ENCODE results near the gene DYSF. TPM values are rescaled to one million over a fixed set of nuclear protein-coding genes. Genes with fewer than 3 reads are reported as not detected.

DYSF gene
- total RNA-seq, 1 donor from 2014 or later = 112 TPM

DNA sequence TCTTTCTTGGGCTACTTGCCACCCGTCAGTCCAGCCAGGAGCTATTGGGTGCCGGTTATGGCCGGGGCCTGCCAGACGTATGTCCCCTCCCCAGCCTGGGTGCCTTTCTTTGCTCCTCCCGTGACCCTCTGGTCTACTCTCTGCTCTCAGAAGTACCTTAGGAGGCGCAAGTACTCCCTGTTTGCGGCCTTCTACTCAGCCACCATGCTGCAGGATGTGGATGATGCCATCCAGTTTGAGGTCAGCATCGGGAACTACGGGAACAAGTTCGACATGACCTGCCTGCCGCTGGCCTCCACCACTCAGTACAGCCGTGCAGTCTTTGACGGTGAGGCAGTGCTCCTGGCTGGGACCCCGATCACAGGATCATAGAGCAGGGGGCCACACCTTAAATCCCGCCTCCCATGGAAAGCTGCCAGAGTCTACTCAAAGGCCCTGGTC is 99.5 kb downstream of the DYSF start:
- TF ChIP-seq CTCF (IDR thresholded peaks at IDR 0.05) = no peak
- Mint-ChIP-seq H3K4me3 (ENCODE audit: unreplicated experiment) (no peak overlapping the region), H3K9me3 (ENCODE audit: low read depth) (no peaks in the 10 kb centered on the region), H3K27me3 (ENCODE audit: low read depth) (no peaks in the 10 kb centered on the region), H3K27ac (ENCODE audit: unreplicated experiment) (no peak overlapping the region), H3K36me3 (ENCODE audit: low read depth) (peaks cover 24% of the 10 kb centered on the region), H3K4me1 (ENCODE audit: low read depth) (peaks cover 6% of the 10 kb centered on the region)
- peak; percentile 66 for DNase-seq (ENCODE audit: low spot score)

- Mint-ChIP-seq H3K36me3 (ENCODE audit: low read depth) (peaks cover 23% of the 10 kb centered on the region), H3K4me3 (ENCODE audit: unreplicated experiment) (no peak overlapping the region), H3K4me1 (ENCODE audit: low read depth) (peaks cover 18% of the 10 kb centered on the region), H3K27me3 (ENCODE audit: low read depth) (no peaks in the 10 kb centered on the region), H3K27ac (ENCODE audit: unreplicated experiment) (no peak overlapping the region), H3K9me3 (ENCODE audit: low read depth) (no peaks in the 10 kb centered on the region)
- no peak for TF ChIP-seq CTCF (IDR thresholded peaks at IDR 0.05)
- DNase-seq (ENCODE audit: low spot score) = peak; percentile 52
These were observed 100.8 kb downstream of the DYSF start for GRCh38 chr2:71554028-71554705.

- Mint-ChIP-seq H3K27ac (ENCODE audit: unreplicated experiment) (no peak overlapping the region), H3K4me1 (ENCODE audit: low read depth) (peaks cover 20% of the 10 kb centered on the region), H3K27me3 (ENCODE audit: low read depth) (no peaks in the 10 kb centered on the region), H3K4me3 (ENCODE audit: unreplicated experiment) (no peak overlapping the region), H3K36me3 (ENCODE audit: low read depth) (peaks cover 26% of the 10 kb centered on the region), H3K9me3 (ENCODE audit: low read depth) (no peaks in the 10 kb centered on the region)
- TF ChIP-seq CTCF (IDR thresholded peaks at IDR 0.05) = no peak
- DNase-seq (ENCODE audit: low spot score) = no peak
These were observed 101.3 kb downstream of the DYSF start for GRCh38 chr2:71554706-71555056.

- Mint-ChIP-seq H3K4me3 (ENCODE audit: unreplicated experiment) (no peak overlapping the region), H3K27me3 (ENCODE audit: low read depth) (no peaks in the 10 kb centered on the region), H3K36me3 (ENCODE audit: low read depth) (peaks cover 26% of the 10 kb centered on the region), H3K27ac (ENCODE audit: unreplicated experiment) (no peak overlapping the region), H3K9me3 (ENCODE audit: low read depth) (no peaks in the 10 kb centered on the region), H3K4me1 (ENCODE audit: low read depth) (peaks cover 20% of the 10 kb centered on the region)
- TF ChIP-seq CTCF (IDR thresholded peaks at IDR 0.05) = no peak
- DNase-seq (ENCODE audit: low spot score) = peak; percentile 88
These were observed 102.6 kb downstream of the DYSF start for GRCh38 chr2:71555798-71556454.

GRCh38 chr2:71556692-71557250 is 103.4 kb downstream of the DYSF start:
- H3K36me3 Mint-ChIP-seq (ENCODE audit: low read depth) = peaks cover 27% of the 10 kb centered on the region
- no peak for TF ChIP-seq CTCF (IDR thresholded peaks at IDR 0.05)
- DNase-seq (ENCODE audit: low spot score) = peak; percentile 27
- H3K4me1 Mint-ChIP-seq (ENCODE audit: low read depth) = peaks cover 25% of the 10 kb centered on the region
- no peak overlapping the region for H3K27ac Mint-ChIP-seq (ENCODE audit: unreplicated experiment)
- H3K4me3 Mint-ChIP-seq (ENCODE audit: unreplicated experiment) = no peak overlapping the region
- H3K27me3 Mint-ChIP-seq (ENCODE audit: low read depth) = no peaks in the 10 kb centered on the region
- no peaks in the 10 kb centered on the region for H3K9me3 Mint-ChIP-seq (ENCODE audit: low read depth)
